IPS DF 6.9 (cell line): ENCODE measurements around the gene TRAF3.
"Not testable (repeated sequence)": the region's sequence is repeated elsewhere in the genome, so short reads cannot be mapped to it uniquely, and the experiment has no call there.

Experiments
- DNase-seq: peaks from one replicate; pipeline ENCODE4 v3.0.0-alpha.2; 2013; ENCODE audit warnings: low read depth, low spot score
- H3K27ac ChIP-seq: one replicate; pipeline ENCODE4 v1.5.1; 2013; ENCODE audit warnings: low read length, control low read depth
- H3K27me3 ChIP-seq: 2 replicates; pipeline ENCODE4 v1.6.1; 2013; ENCODE audit warnings: mild to moderate bottlenecking, low read length; ENCODE audit not compliant: control insufficient read depth, insufficient read depth
- H3K36me3 ChIP-seq: 2 replicates; pipeline ENCODE4 v1.6.1; 2013; ENCODE audit warnings: low read length; ENCODE audit not compliant: control insufficient read depth, insufficient read depth
- H3K4me1 ChIP-seq: 2 replicates; pipeline ENCODE4 v1.6.1; 2013; ENCODE audit warnings: low read length; ENCODE audit not compliant: control insufficient read depth, insufficient read depth
- H3K4me3 ChIP-seq: 2 replicates; pipeline ENCODE4 v1.5.1; 2013; ENCODE audit warnings: mild to moderate bottlenecking, low read length
- H3K9me3 ChIP-seq: 2 replicates; pipeline ENCODE4 v1.6.1; 2013; ENCODE audit warnings: low read length, inconsistent platforms; ENCODE audit not compliant: control insufficient read depth, insufficient read depth
- WGBS: extraction: QIAGEN DNeasy Blood & Tissue Kit; methylation state at CpG from one replicate; pipeline ENCODE4 v1.1.7; 2013; ENCODE audit warnings: mixed read lengths, missing lambda C conversion rate; ENCODE audit not compliant: insufficient read length, insufficient coverage; 5-methylcytosine and 5-hydroxymethylcytosine counted together

The TRAF3 gene

GRCh38 chr14:102892651-102893050 lies 115.4 kb downstream of the TRAF3 start:
- no peaks in the 10 kb centered on the region for H3K36me3 ChIP-seq
- DNase-seq, result no peak
- no peaks in the 10 kb centered on the region for H3K27me3 ChIP-seq
- no peaks in the 10 kb centered on the region for H3K4me1 ChIP-seq
- no peaks in the 10 kb centered on the region for H3K9me3 ChIP-seq
- WGBS, result no CpG with 5 or more reads among the region's 8 CpGs
- H3K27ac ChIP-seq, result no peak overlapping the region
- no peak overlapping the region for H3K4me3 ChIP-seq

DNA sequence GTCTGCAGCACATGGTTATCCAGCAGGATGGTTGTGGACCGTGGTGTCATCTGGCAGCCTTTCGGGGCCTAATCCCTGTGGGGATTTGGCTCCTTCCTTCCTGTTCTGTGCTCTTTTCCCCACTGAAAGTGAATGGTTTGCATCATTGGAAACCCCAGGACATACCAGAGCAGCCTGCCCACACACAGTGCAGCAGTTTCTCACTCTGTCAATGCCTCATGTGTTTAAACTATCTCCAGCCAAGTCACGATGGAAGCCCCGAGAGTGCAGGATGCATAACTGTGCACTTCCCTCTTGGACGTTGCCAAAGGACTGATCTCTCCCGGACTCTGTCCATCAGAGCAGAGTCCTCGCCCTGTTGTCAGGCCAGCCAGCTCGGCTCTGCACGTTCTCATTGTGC lies 116.2 kb downstream of the TRAF3 start:
- Histone ChIP-seq H3K27me3 (no peaks in the 10 kb centered on the region), H3K27ac (no peak overlapping the region), H3K9me3 (no peaks in the 10 kb centered on the region), H3K36me3 (no peaks in the 10 kb centered on the region), H3K4me1 (no peaks in the 10 kb centered on the region), H3K4me3 (no peak overlapping the region)
- DNase-seq, result no peak
- no CpG with 5 or more reads among the region's 9 CpGs for WGBS

DNA sequence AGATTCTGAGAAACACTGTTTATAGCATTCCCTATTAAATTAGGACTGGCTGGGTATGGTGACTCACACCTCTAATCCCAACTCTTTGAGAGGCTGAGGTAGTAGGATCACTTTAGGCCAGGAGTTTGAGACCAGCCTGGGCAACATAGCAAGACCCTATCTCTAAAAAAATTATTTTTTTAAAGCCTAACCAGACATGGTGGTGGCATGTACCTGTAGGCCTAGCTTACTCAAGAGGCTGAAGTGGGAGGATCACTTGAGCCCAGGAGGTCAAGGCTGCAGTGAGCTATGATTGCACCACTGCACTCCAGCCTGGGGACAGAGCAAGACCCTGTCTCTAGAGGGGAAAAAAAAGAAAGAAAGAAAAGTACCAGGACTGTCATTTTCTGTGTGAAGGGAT lies 119.5 kb downstream of the TRAF3 start:
- not testable (repeated sequence) for H3K36me3 ChIP-seq, H3K9me3 ChIP-seq, H3K27ac ChIP-seq, DNase-seq, H3K27me3 ChIP-seq, H3K4me1 ChIP-seq, H3K4me3 ChIP-seq

- Histone ChIP-seq H3K36me3 (no peaks in the 10 kb centered on the region), H3K9me3 (no peaks in the 10 kb centered on the region), H3K27ac (no peak overlapping the region), H3K27me3 (no peaks in the 10 kb centered on the region), H3K4me3 (no peak overlapping the region), H3K4me1 (no peaks in the 10 kb centered on the region)
- DNase-seq, result no peak
- WGBS, result no CpG with 5 or more reads among the region's 14 CpGs
These were observed 120.2 kb downstream of the TRAF3 start for GRCh38 chr14:102897299-102898027.

DNA sequence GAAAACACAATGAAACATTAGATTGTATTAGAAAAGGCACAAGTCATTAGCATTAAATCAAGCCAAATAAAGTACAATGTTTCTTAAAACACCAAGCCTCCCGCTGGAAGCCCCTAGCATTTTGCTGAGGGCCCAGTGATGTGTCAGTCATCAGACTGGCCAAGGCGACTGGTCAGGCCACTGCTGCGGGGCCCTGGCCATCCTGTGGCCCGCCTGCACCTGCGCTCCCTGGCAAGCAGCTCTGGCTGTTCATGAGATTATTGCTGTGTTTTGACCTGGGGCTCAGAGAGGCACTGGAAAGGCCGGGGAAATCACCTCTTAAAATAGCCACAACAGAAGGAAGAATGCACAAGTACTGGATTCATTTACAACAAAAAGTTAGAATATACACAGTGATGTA lies 121.0 kb downstream of the TRAF3 start:
- Histone ChIP-seq H3K4me1 (no peaks in the 10 kb centered on the region), H3K9me3 (no peaks in the 10 kb centered on the region), H3K36me3 (no peaks in the 10 kb centered on the region), H3K27ac (no peak overlapping the region), H3K4me3 (no peak overlapping the region), H3K27me3 (no peaks in the 10 kb centered on the region)
- DNase-seq, result no peak
- no CpG with 5 or more reads among the region's 6 CpGs for WGBS

GRCh38 chr14:102898776-102899515 lies 121.7 kb downstream of the TRAF3 start:
- no CpG with 5 or more reads among the region's 18 CpGs for WGBS
- no peak overlapping the region for H3K4me3 ChIP-seq
- DNase-seq, result no peak
- H3K4me1 ChIP-seq, result no peaks in the 10 kb centered on the region
- no peaks in the 10 kb centered on the region for H3K9me3 ChIP-seq
- no peak overlapping the region for H3K27ac ChIP-seq
- H3K27me3 ChIP-seq, result no peaks in the 10 kb centered on the region
- H3K36me3 ChIP-seq, result no peaks in the 10 kb centered on the region

- WGBS, result no CpG with 5 or more reads among the region's 8 CpGs
- Histone ChIP-seq H3K27me3 (no peaks in the 10 kb centered on the region), H3K27ac (no peak overlapping the region), H3K36me3 (no peaks in the 10 kb centered on the region), H3K4me1 (no peaks in the 10 kb centered on the region), H3K4me3 (no peak overlapping the region), H3K9me3 (no peaks in the 10 kb centered on the region)
- DNase-seq, result no peak
These were observed 122.3 kb downstream of the TRAF3 start for GRCh38 chr14:102899516-102899900.

DNA sequence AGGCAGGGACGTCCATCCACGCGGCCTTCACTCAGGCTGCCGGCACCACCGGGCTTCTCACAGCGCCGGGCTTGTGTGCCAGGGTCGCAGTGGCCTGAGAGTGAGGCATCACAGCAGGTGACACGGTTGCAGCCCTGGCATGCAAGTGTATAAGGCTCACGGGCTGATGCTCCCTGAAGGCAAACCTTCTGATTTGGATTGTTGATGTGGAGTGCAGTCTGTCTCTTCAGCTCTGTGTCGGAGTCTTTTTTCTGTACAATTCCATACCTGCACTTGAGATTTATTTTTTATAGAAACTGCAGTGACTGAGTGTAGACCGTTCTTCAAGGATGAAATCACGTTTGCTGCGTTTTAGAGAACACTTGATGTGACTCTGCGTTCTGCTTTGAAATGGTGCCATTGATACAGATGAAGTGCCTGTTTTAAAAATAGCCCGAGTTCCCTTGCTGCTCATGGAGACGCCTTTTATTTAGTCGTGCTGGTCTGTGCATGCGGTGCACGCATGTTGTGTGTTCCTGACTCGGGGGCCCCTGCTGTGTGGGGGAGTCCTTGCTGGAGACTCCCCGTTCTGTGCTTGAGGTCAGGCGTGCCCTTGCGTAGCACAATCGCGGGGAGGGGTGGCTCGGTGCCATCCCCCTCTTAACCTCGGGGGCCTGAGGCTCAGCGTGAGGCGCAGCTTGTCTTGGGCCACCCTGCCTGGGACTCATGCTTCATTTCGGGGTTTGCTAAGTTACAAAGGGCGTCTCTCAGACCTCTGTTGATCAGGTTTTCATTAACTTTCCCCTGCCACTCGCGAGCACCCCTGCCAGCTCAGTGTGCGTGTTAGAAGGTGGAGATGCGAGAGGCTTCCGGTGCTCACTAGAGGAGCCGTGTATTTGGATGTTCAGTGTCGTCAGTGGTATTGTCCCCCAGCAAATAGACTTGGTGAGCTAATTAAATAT lies 123.7 kb downstream of the TRAF3 start:
- Histone ChIP-seq H3K4me1 (no peaks in the 10 kb centered on the region), H3K27me3 (no peaks in the 10 kb centered on the region), H3K36me3 (peaks cover 4% of the 10 kb centered on the region; the same call in 1 of the 2 replicates), H3K4me3 (no peak overlapping the region), H3K9me3 (no peaks in the 10 kb centered on the region), H3K27ac (no peak overlapping the region)
- DNase-seq, result no peak
- no CpG with 5 or more reads among the region's 39 CpGs for WGBS

GRCh38 chr14:102901633-102902032 lies 124.4 kb downstream of the TRAF3 start:
- no peak overlapping the region for H3K27ac ChIP-seq
- H3K27me3 ChIP-seq, result no peaks in the 10 kb centered on the region
- WGBS, result no CpG with 5 or more reads among the region's 4 CpGs

DNA sequence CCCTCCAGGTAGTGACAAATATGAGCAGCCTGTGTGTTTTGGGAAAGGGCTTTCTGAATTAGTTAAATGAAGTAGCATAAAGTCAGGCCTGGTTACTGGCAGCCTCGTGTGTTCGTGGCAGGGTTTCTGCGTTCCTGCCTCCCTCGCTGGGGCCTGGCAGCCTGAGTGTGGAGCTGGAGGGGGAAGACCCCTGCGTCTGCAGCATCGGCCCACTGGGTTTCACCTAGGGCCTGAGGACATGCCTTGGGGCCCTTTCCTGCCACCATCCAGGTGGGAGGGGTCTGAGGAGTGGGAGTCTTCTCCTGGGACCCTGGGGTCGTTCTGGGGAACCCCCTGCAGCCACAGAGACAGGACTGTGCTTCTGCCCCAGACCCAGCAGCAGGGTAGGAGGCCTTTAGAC lies 124.8 kb downstream of the TRAF3 start:
- Histone ChIP-seq H3K27ac (no peak overlapping the region), H3K36me3 (peaks cover 4% of the 10 kb centered on the region; the same call in 1 of the 2 replicates), H3K27me3 (no peaks in the 10 kb centered on the region), H3K4me3 (no peak overlapping the region), H3K4me1 (no peaks in the 10 kb centered on the region), H3K9me3 (no peaks in the 10 kb centered on the region; the same call in 1 of the 2 replicates)
- DNase-seq, result no peak
- WGBS, result no CpG with 5 or more reads among the region's 7 CpGs

More at GRCh38 chr14:102901633-102902032, 124.4 kb downstream of the TRAF3 start:
- H3K4me1 ChIP-seq, result no peaks in the 10 kb centered on the region
- no peak overlapping the region for H3K4me3 ChIP-seq
- peaks cover 4% of the 10 kb centered on the region; the same call in 1 of the 2 replicates for H3K36me3 ChIP-seq
- no peaks in the 10 kb centered on the region; the same call in 1 of the 2 replicates for H3K9me3 ChIP-seq
- no peak for DNase-seq
